Measurements from ENCODE around the gene CDH9. TPM values are rescaled to one million over a fixed set of nuclear protein-coding genes. Genes with fewer than 3 reads are reported as not detected.

The CDH9 gene
- total and polyA plus RNA-seq, 2 of the 13 experiments (the other 11 are each of a cell fraction or from before 2014, with no cell fraction given): 0.03 to 0.24 TPM

DNA sequence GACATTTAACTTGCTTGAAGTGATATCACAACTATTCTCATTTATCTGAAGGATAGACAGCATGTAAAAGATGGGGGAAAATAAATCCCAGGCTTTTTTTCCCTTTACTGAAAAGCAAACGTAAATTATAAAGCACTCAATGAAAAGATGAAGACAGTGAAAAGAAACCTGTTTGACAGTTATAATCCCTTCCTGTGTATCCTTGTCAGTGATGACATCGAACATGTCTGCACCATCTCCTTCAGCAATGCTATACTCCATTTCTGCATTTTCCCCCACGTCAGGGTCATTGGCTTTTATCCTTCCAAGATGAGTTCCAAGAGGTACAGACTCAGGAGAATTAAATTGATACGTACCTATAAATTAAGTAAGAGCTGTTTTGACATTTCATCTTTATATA is 134.9 kb downstream of the CDH9 start:
- no peak overlapping the region for H3K9ac ChIP-seq (ENCODE audit: insufficient read depth, low read depth, low read length)
- ATAC-seq: no peak
- CTCF ChIA-PET (ENCODE audit: low intra/inter-chr PET ratio, low total read pairs): no interaction called here
- no peaks in the 10 kb centered on the region for H3K4me1 ChIP-seq (ENCODE audit: insufficient read depth, low read length)
- H3K27me3 ChIP-seq (ENCODE audit: control insufficient read depth in 1 of 2, insufficient read depth in 2 of 2, low read length in 2 of 2): no peaks in the 10 kb centered on the region
- no peak for DNase-seq (ENCODE audit: low spot score)
- H4K20me1 ChIP-seq (ENCODE audit: insufficient read depth, low read length): no peaks in the 10 kb centered on the region
- intact Hi-C loops (cut with micrococcal nuclease; ENCODE audit: unreplicated experiment) (no loop called here), in situ Hi-C loops (cut with HindIII; ENCODE audit: extremely low pct_ligation_motif_present, low pct_unique_long_range_greater_than_20kb) (no loop called here)
- POLR2A ChIA-PET: no interaction called here
- H3K4me2 ChIP-seq (ENCODE audit: low read depth, low read length): no peak overlapping the region
- H3K9me3 ChIP-seq (ENCODE audit: low read length): no peaks in the 10 kb centered on the region
- WGBS (ENCODE audit: low lambda C conversion rate): under 1% methylated on average over 4 of the region's 4 CpGs
- no peak overlapping the region for H3K4me3 ChIP-seq (replicated peaks in 1 of 3; ENCODE audit: insufficient read depth in 1 of 3, low read depth in 2 of 3, low read length in 3 of 3)
- no peak overlapping the region for H3K27ac ChIP-seq (ENCODE audit: extremely low read length, insufficient read depth, low read length)
- no peak for FAIRE-seq
- H3K79me2 ChIP-seq (ENCODE audit: insufficient read depth, low read length): no peaks in the 10 kb centered on the region
- no TSS peak for BruUV-seq (replicated peaks)
- no peaks in the 10 kb centered on the region for H3K36me3 ChIP-seq (replicated peaks in 1 of 2; ENCODE audit: control insufficient read depth in 1 of 2, insufficient read depth in 2 of 2, low read length in 2 of 2)
- no peak overlapping the region for H2AFZ ChIP-seq (ENCODE audit: low read length)
- TF ChIP-seq SNAPC4 (CRISPR knock-in tag; IDR thresholded peaks at IDR 0.05) (no peak), SMAD9 (CRISPR knock-in tag; IDR thresholded peaks at IDR 0.05) (no peak), ZNF543 (CRISPR knock-in tag; IDR thresholded peaks at IDR 0.05) (no peak), ZNF616 (CRISPR knock-in tag; IDR thresholded peaks at IDR 0.05; ENCODE audit: low read depth) (no peak), PCBP2 (optimal IDR thresholded peaks at IDR 0.05; ENCODE audit: low read depth, low read length, poor library complexity, severe bottlenecking) (no peak), FOXP4 (CRISPR knock-in tag; IDR thresholded peaks at IDR 0.05) (no peak), ZNF562 (CRISPR knock-in tag; IDR thresholded peaks at IDR 0.05; ENCODE audit: borderline replicate concordance) (no peak), YEATS4 (CRISPR knock-in tag; IDR thresholded peaks at IDR 0.05; ENCODE audit: borderline replicate concordance) (no peak), DMTF1 (CRISPR knock-in tag; IDR thresholded peaks at IDR 0.05) (no peak), PBX3 (CRISPR knock-in tag; IDR thresholded peaks at IDR 0.05; ENCODE audit: borderline replicate concordance) (no peak), ZBTB3 (CRISPR knock-in tag; IDR thresholded peaks at IDR 0.05; ENCODE audit: borderline replicate concordance, low read depth) (no peak), TAF15 (IDR thresholded peaks at IDR 0.05; ENCODE audit: low read depth, low read length, poor library complexity, severe bottlenecking) (no peak), HNRNPLL (IDR thresholded peaks at IDR 0.05; ENCODE audit: low read depth, low read length, poor library complexity, severe bottlenecking) (no peak), NFYC (CRISPR knock-in tag; IDR thresholded peaks at IDR 0.05) (no peak), ETV6 (CRISPR knock-in tag; conservative IDR thresholded peaks at IDR 0.05) (no peak)

Data from HepG2 (cell line).